Endothelial cell of umbilical vein (primary cell): ENCODE data around the gene ADGRD1. TPM values are rescaled to one million over a fixed set of nuclear protein-coding genes. Genes with fewer than 3 reads are reported as not detected.

Experiments used
- BruUV-seq: library from RNA; stranded (reverse); fragments of 400-500 nt; replicated peaks from 2 replicates; lab custom pipeline; 2021; lab: Mats Ljungman, UMichigan
- CTCF ChIA-PET: fragments of 300-600, 350-600 bp; sonication (Branson Sonifier 250); formaldehyde crosslinking; loops from one replicate; lab custom pipeline; 2021; ENCODE audit warnings: antibody characterized with exemption, inconsistent platforms; lab: Charles Lee
- POLR2A ChIA-PET: fragments of 300-600, 350-600 bp; sonication (Branson Sonifier 250); formaldehyde crosslinking; loops from one replicate; lab custom pipeline; 2021; ENCODE audit warnings: antibody characterized with exemption, inconsistent platforms; lab: Charles Lee
- DNase-seq: peaks from one replicate; pipeline ENCODE4 v3.0.0-alpha.2; 2011; ENCODE audit warnings: low read depth, low spot score
- FAIRE-seq: peaks from 2 replicates; lab custom pipeline; 2011; peaks lifted over from hg19 to GRCh38; lab: Jason Lieb, UNC
- H2AFZ ChIP-seq: 2 replicates; pipeline ENCODE4 v1.6.0; 2012; ENCODE audit warnings: low read depth, low read length, control low read depth, inconsistent platforms
- H3K27ac ChIP-seq: 2 replicates; pipeline ENCODE4 v1.5.1; 2011; ENCODE audit warnings: low read depth, mild to moderate bottlenecking, control low read depth, low read length, moderate library complexity; ENCODE audit not compliant: insufficient read depth
- H3K27me3 ChIP-seq, 2 experiments: 2 replicates each; pipeline versions ENCODE4 v1.6.0 to v1.6.1; 2011; ENCODE audit warnings: low read length in 2 of 2, mixed read lengths in 1 of 2; ENCODE audit not compliant: control insufficient read depth in 2 of 2, insufficient read depth in 2 of 2
- H3K36me3 ChIP-seq, 2 experiments: 2 replicates in 1 of 2; 3 replicates in 1 of 2; pipeline ENCODE4 v1.5.1; 2011; ENCODE audit warnings: low read length in 2 of 2, mild to moderate bottlenecking in 1 of 2, moderate library complexity in 1 of 2; ENCODE audit not compliant: control insufficient read depth in 2 of 2, insufficient read depth in 2 of 2; ENCODE audit errors: extremely low read depth in 1 of 2
- H3K4me1 ChIP-seq: 3 replicates; pipeline ENCODE4 v1.5.1; 2011; ENCODE audit warnings: mild to moderate bottlenecking, low read length; ENCODE audit not compliant: control insufficient read depth, insufficient read depth; ENCODE audit errors: extremely low read depth
- H3K4me2 ChIP-seq: 2 replicates; pipeline ENCODE4 v1.6.1; 2011; ENCODE audit warnings: low read length, control low read depth, mixed read lengths; ENCODE audit not compliant: insufficient read depth
- H3K4me3 ChIP-seq, 3 experiments: fragments of 200-600 bp in 1 of 3; sonication (generic), shearing (Covaris generic) in 1 of 3; replicated peaks in 1 of 3; 2 replicates each; pipeline ENCODE4 v1.5.1; 2011 to 2016; ENCODE audit warnings: control low read depth in 3 of 3, low read length in 3 of 3, mild to moderate bottlenecking in 2 of 3, inconsistent platforms in 1 of 3, low read depth in 1 of 3, moderate library complexity in 1 of 3; ENCODE audit not compliant: insufficient read depth in 1 of 3
- H3K79me2 ChIP-seq: 2 replicates; pipeline ENCODE4 v1.6.0; 2012; ENCODE audit warnings: low read length, inconsistent platforms; ENCODE audit not compliant: control insufficient read depth, insufficient read depth
- H3K9ac ChIP-seq: replicated peaks from 2 replicates; pipeline ENCODE3; 2011; ENCODE audit warnings: low read length, control low read depth; ENCODE audit not compliant: insufficient read depth; ENCODE audit errors: extremely low read depth
- H3K9me1 ChIP-seq: replicated peaks from 3 replicates; pipeline ENCODE4 v1.6.0; 2011; ENCODE audit warnings: mild to moderate bottlenecking, low read length; ENCODE audit not compliant: control insufficient read depth, insufficient read depth; ENCODE audit errors: extremely low read depth
- H3K9me3 ChIP-seq: replicated peaks from 2 replicates; pipeline ENCODE4 v1.5.1; 2012; ENCODE audit warnings: low read length, inconsistent platforms; ENCODE audit not compliant: control insufficient read depth, insufficient read depth
- H4K20me1 ChIP-seq: replicated peaks from 2 replicates; pipeline ENCODE3; 2011; ENCODE audit warnings: mild to moderate bottlenecking, low read length; ENCODE audit not compliant: control insufficient read depth, insufficient read depth; ENCODE audit errors: extremely low read depth
- CTCF ChIP-seq, 2 donors: IDR thresholded peaks; 1 replicate in 1 of 2; 2 replicates in 1 of 2; pipeline ENCODE4 v1.5.1; 2011; ENCODE audit warnings: low read length in 2 of 2, mild to moderate bottlenecking in 2 of 2, moderate library complexity in 2 of 2, control low read depth in 1 of 2, inconsistent platforms in 1 of 2, low read depth in 1 of 2; ENCODE audit not compliant: insufficient read depth in 1 of 2; ENCODE audit errors: extremely low read depth in 1 of 2
- EZH2 ChIP-seq: IDR thresholded peaks from 2 replicates; pipeline ENCODE4 v1.6.1; 2012; ENCODE audit warnings: borderline replicate concordance, low read depth, mild to moderate bottlenecking, moderate library complexity, low read length, inconsistent platforms; ENCODE audit not compliant: severe bottlenecking
- FOS ChIP-seq: IDR thresholded peaks from 2 replicates; pipeline ENCODE4 v1.6.1; 2011; ENCODE audit warnings: mild to moderate bottlenecking, low read length, moderate library complexity, borderline replicate concordance; ENCODE audit not compliant: insufficient read depth
- GATA2 ChIP-seq: IDR thresholded peaks from 2 replicates; pipeline ENCODE4 v1.7.0; 2011; ENCODE audit warnings: low read depth, mild to moderate bottlenecking, moderate library complexity, mixed read lengths, low read length; ENCODE audit not compliant: insufficient read length, insufficient read depth
- JUN ChIP-seq: IDR thresholded peaks from 2 replicates; pipeline ENCODE4 v1.6.1; 2011; ENCODE audit warnings: borderline replicate concordance, low read depth; ENCODE audit not compliant: insufficient read length, insufficient read depth
- MAX ChIP-seq: IDR thresholded peaks from 2 replicates; pipeline ENCODE4 v1.6.1; 2011; ENCODE audit not compliant: insufficient read depth, insufficient read length
- MYC ChIP-seq: IDR thresholded peaks from one replicate; pipeline ENCODE4 v1.6.1; 2011; ENCODE audit warnings: mild to moderate bottlenecking, low read depth, low read length
- POLR2A ChIP-seq: IDR thresholded peaks from 2 replicates; pipeline ENCODE4 v1.6.1; 2012; ENCODE audit warnings: low read depth, mild to moderate bottlenecking, control low read depth, low read length
- POLR2AphosphoS5 ChIP-seq: IDR thresholded peaks from 2 replicates; pipeline ENCODE4 v1.6.1; 2012; ENCODE audit warnings: low read depth, mild to moderate bottlenecking, control low read depth, low read length, moderate library complexity; ENCODE audit not compliant: insufficient read depth
- dilution Hi-C: fragments of 300-500 bp; cut with MboI; formaldehyde crosslinking; loops from one replicate; pipeline ENCODE4 v1.15.0; 2019; ENCODE audit warnings: low sequenced_read_pairs; ENCODE audit not compliant: extremely low pct_ligation_motif_present
- intact Hi-C: fragments of 100-400 bp; cut with micrococcal nuclease; formaldehyde crosslinking; loops from one replicate; pipeline ENCODE4 v1.10.0; 2022
- polyA plus RNA-seq, 4 experiments: library from polyadenylated mRNA; depleted of rRNA in 3 of 4; stranded (reverse) in 3 of 4; unstranded in 1 of 4; fragments of >200 nt; gene quantifications; 2 replicates each; pipeline versions ENCODE4 v1.2.1 to v1.2.3, GENCODE V29; 2011 to 2012; ENCODE audit warnings: missing spikeins in 1 of 4
- total RNA-seq: library from RNA; stranded (reverse); gene quantifications from 2 replicates; pipeline ENCODE4 v1.2.3, GENCODE V29; 2021

The ADGRD1 gene
- total and polyA plus RNA-seq, 2 donors (not counting 3 experiments of a cell fraction or from before 2014, with no cell fraction given) = 0.07 TPM; not detected in 1

- Histone ChIP-seq H3K9ac (no peak overlapping the region), H3K27me3 (no peaks in the 10 kb centered on the region), H3K4me3 (no peak overlapping the region), H3K36me3 (no peaks in the 10 kb centered on the region), H3K9me1 (no peaks in the 10 kb centered on the region), H3K27ac (no peak overlapping the region), H3K79me2 (no peaks in the 10 kb centered on the region), H3K4me2 (no peak overlapping the region), H2AFZ (no peak overlapping the region), H3K4me1 (no peaks in the 10 kb centered on the region), H4K20me1 (no peaks in the 10 kb centered on the region), H3K9me3 (no peaks in the 10 kb centered on the region)
- BruUV-seq = no TSS peak
- ChIA-PET CTCF (no interaction called here), POLR2A (no interaction called here)
- DNase-seq = no peak
- no peak for TF ChIP-seq POLR2A
- no peak for TF ChIP-seq EZH2
- no peak for TF ChIP-seq MYC
- TF ChIP-seq MAX = no peak
- no peak for TF ChIP-seq FOS
- TF ChIP-seq CTCF (IDR thresholded peaks at IDR 0.05; ENCODE audit: extremely low read depth in 1 of 2, insufficient read depth in 1 of 2, low read depth in 1 of 2, low read length in 2 of 2) = no peak
- TF ChIP-seq GATA2 = no peak
- no peak for TF ChIP-seq JUN
- no peak for TF ChIP-seq POLR2AphosphoS5
- dilution Hi-C loops = no loop called here
- FAIRE-seq = no peak
- intact Hi-C loops = no loop called here
Observed at GRCh38 chr12:131049549-131050339, 96.0 kb downstream of the ADGRD1 start.
